Neutrophil (primary cell): ENCODE measurements around the gene RALY.

Experiments used
- H3K27ac ChIP-seq: fragments of 200-600 bp; sonication (generic); 2 replicates; pipeline ENCODE4 v1.5.1; 2016; ENCODE audit warnings: mild to moderate bottlenecking, moderate library complexity
- H3K27me3 ChIP-seq: fragments of 200-600 bp; sonication (generic); 2 replicates; pipeline ENCODE4 v1.6.0; 2016; ENCODE audit warnings: mild to moderate bottlenecking
- H3K36me3 ChIP-seq: fragments of 200-600 bp; sonication (generic); 2 replicates; pipeline ENCODE4 v1.5.1; 2017
- H3K4me1 ChIP-seq, 2 experiments: fragments of 200-600 bp in 1 of 2; sonication (generic) in 1 of 2; 1 replicate in 1 of 2; 2 replicates in 1 of 2; pipeline versions ENCODE4 v1.5.1 to v1.6.1; 2013 to 2016; ENCODE audit warnings: low read depth in 1 of 2, low read length in 1 of 2, mild to moderate bottlenecking in 1 of 2, moderate library complexity in 1 of 2; ENCODE audit not compliant: control insufficient read depth in 1 of 2, insufficient read depth in 1 of 2
- H3K4me3 ChIP-seq, 2 experiments: fragments of 200-600 bp in 1 of 2; sonication (generic) in 1 of 2; 1 replicate in 1 of 2; 2 replicates in 1 of 2; pipeline ENCODE4 v1.5.1; 2013 to 2016; ENCODE audit warnings: low read depth in 1 of 2, low read length in 1 of 2, mild to moderate bottlenecking in 1 of 2, moderate library complexity in 1 of 2
- H3K9me3 ChIP-seq: fragments of 200-600 bp; sonication (generic); 2 replicates; pipeline ENCODE4 v1.5.1; 2016
- TF ChIP-seq, protein P1 (sequence below): fragments of 200-600 bp; sonication (generic); IDR thresholded peaks from 2 replicates; pipeline ENCODE4 v1.5.1; 2016; ENCODE audit warnings: antibody characterized with exemption

The RALY gene

DNA sequence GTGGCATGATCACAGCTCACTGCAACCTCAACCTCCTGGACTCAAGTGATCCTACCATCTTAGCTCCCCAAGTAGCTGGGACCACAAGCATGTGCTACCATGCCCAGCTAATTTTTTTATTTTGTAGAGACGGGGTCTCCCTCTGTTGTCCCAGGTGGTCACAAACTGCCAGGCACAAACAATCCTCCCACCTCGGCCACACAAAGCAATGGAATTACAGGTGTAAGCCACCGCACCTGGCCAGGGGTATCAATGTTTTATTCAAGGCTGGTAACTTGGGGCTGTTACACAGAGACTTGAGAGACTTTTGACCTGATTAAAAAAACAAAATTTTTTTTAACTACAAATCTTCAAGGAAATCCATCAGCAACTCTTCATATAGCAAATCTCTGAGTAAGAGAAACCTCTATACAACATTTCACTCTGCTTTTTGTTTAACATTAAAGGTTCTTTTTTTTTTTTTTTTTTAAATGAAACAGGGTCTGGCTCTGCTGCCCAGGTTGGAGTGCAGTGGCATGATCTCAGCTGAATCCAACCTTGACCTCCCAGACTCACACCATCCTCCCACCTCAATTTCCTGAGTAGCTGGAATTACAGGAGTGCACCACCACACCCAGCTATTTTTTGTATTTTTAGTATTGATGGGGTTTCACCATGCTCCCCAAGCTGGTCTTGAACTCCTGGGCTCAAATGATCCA, 112.4 kb downstream of the RALY start:
- Histone ChIP-seq H3K36me3 (peaks cover 41% of the 10 kb centered on the region), H3K27me3 (no peaks in the 10 kb centered on the region), H3K9me3 (no peaks in the 10 kb centered on the region), H3K4me3 (no peak overlapping the region), H3K27ac (no peak overlapping the region), H3K4me1 (peaks cover 15 to 22% of the 10 kb centered on the region in 2 experiments)
- TF ChIP-seq, protein P1, sequence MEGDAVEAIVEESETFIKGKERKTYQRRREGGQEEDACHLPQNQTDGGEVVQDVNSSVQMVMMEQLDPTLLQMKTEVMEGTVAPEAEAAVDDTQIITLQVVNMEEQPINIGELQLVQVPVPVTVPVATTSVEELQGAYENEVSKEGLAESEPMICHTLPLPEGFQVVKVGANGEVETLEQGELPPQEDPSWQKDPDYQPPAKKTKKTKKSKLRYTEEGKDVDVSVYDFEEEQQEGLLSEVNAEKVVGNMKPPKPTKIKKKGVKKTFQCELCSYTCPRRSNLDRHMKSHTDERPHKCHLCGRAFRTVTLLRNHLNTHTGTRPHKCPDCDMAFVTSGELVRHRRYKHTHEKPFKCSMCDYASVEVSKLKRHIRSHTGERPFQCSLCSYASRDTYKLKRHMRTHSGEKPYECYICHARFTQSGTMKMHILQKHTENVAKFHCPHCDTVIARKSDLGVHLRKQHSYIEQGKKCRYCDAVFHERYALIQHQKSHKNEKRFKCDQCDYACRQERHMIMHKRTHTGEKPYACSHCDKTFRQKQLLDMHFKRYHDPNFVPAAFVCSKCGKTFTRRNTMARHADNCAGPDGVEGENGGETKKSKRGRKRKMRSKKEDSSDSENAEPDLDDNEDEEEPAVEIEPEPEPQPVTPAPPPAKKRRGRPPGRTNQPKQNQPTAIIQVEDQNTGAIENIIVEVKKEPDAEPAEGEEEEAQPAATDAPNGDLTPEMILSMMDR: no peak

GRCh38 chr20:34108616-34109174, 115.0 kb downstream of the RALY start:
- peaks cover 25 to 30% of the 10 kb centered on the region in 2 experiments for H3K4me1 ChIP-seq
- no peaks in the 10 kb centered on the region for H3K27me3 ChIP-seq
- TF ChIP-seq, protein P1: no peak
- H3K36me3 ChIP-seq: peaks cover 18% of the 10 kb centered on the region
- H3K9me3 ChIP-seq: no peaks in the 10 kb centered on the region
- no peak overlapping the region for H3K27ac ChIP-seq
- H3K4me3 ChIP-seq: no peak overlapping the region

- H3K9me3 ChIP-seq: no peaks in the 10 kb centered on the region
- TF ChIP-seq, protein P1: no peak
- H3K4me1 ChIP-seq: peaks cover 25 to 30% of the 10 kb centered on the region in 2 experiments
- no peaks in the 10 kb centered on the region for H3K27me3 ChIP-seq
- H3K36me3 ChIP-seq: peaks cover 11% of the 10 kb centered on the region
- no peak overlapping the region for H3K4me3 ChIP-seq
- H3K27ac ChIP-seq: no peak overlapping the region
Measured at GRCh38 chr20:34109442-34109841, 115.7 kb downstream of the RALY start.

DNA sequence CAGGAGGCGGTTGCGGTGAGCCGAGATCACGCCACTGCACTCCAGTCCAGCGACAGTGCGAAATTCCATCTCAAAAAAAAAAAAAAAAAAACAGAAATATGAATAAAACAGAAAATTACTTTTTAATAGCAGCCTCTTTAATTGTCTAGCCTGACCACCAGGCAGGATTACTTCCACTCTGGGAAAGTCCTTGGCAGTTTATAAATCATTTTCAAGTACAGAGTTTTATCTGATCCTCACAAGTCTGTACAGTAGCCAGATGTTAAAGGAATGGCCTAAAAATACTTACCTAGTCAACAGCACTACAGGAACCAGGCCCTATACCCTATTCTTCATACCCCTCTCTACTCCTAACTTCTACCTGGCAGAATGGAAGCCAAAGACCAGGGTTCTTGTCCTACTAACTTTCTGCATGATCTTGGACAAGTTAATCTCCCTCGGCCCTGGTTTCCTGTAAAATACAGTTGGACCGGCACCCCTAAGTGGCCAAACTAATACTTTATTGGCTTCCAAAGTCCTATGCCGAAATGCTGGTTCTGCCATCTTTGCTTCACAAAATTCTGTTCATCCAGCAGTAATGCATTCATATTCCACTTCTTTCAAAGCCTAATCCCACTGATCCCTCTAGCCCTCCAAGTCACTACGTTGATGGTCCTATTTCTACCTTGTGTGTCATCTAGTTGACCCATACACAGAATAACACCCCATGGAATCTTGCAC, 116.5 kb downstream of the RALY start:
- Histone ChIP-seq H3K36me3 (peaks cover 3% of the 10 kb centered on the region), H3K27ac (peak overlapping the region; percentile 90), H3K4me3 (peak overlapping the region in 1 of 2 experiments; percentile 97), H3K4me1 (peaks cover 25 to 30% of the 10 kb centered on the region in 2 experiments), H3K9me3 (no peaks in the 10 kb centered on the region), H3K27me3 (no peaks in the 10 kb centered on the region)
- TF ChIP-seq, protein P1: no peak

DNA sequence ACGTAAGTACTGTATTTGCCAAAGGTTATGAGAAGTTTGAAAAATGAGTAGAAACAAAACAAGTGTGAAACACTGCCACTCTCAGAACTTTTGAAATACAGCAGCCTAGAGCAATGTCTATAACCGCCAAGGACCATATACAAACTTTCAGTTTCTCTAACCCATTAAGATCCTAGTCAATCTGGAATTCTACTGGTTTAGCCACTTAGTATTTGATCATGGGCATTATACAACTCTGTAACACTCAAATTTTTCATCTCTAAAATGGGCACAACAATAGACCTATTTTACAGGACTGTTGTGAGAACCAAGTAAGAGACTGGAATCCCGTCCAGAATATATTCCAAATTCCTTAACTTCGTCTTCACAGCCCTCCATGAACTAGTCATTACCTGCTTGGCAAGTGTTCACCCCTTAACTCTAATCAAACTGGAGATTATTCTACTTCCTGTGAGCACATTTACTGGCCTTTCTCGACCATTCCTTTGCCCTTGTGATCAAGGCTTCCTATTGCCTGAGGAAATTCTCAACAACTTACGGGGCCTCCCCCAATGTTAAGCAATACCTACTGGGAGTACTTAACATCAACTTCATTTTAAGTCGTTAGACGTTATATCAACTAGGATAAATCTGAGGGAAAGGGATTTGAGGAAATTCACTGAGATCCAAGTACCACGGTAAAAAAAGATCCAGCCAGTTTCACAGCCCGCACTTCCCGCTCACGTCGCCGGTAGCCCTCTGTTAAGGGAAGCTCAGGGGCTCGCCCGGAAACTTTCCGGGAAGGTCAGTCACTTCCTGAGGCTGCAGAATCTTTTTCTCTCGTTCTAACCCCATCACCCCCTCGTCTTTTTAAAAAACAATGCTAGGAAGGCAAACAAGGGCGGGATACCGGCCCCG, 117.3 kb downstream of the RALY start:
- Histone ChIP-seq H3K27me3 (no peaks in the 10 kb centered on the region), H3K9me3 (no peaks in the 10 kb centered on the region), H3K27ac (peak overlapping the region; percentile 90), H3K4me1 (peaks cover 25 to 30% of the 10 kb centered on the region in 2 experiments), H3K36me3 (no peaks in the 10 kb centered on the region), H3K4me3 (peak overlapping the region; percentile 96 to 97)
- TF ChIP-seq, protein P1: no peak
